HepG2 (cell line): ENCODE measurements around the gene TRAPPC5. TPM values are rescaled to one million over a fixed set of nuclear protein-coding genes. Genes with fewer than 3 reads are reported as not detected.

Source experiments
- ATAC-seq: fragments of 200-7000 bp; cut with Tn5 transposase; 3 replicates; pipeline ENCODE4 v1.9.1; 2020; ENCODE audit warnings: mild to moderate bottlenecking, moderate library complexity
- BruUV-seq: library from RNA; stranded (reverse); fragments of 400-500 nt; replicated peaks from 2 replicates; lab custom pipeline; 2021; lab: Mats Ljungman, UMichigan
- CTCF ChIA-PET: fragments of 300-600 bp; formaldehyde crosslinking; extraction: SDS; loops from one replicate; lab custom pipeline; 2021; ENCODE audit warnings: low total read pairs, inconsistent platforms, low intra/inter-chr PET ratio; lab: Yijun Ruan, JAX
- POLR2A ChIA-PET: fragments of 350-600 bp; sonication (Branson Sonifier 250); formaldehyde crosslinking; loops from one replicate; lab custom pipeline; 2020; ENCODE audit warnings: antibody characterized with exemption, inconsistent platforms; lab: Yijun Ruan, JAX
- DNase-seq: peaks from one replicate; pipeline ENCODE4 v3.0.0-alpha.2; 2015; ENCODE audit warnings: low spot score
- FAIRE-seq: peaks from 3 replicates; lab custom pipeline; 2011; peaks lifted over from hg19 to GRCh38; lab: Jason Lieb, UNC
- H2AFZ ChIP-seq: one replicate; pipeline ENCODE4 v1.6.1; 2011; ENCODE audit warnings: low read length, inconsistent platforms
- H3K27ac ChIP-seq: fragments of 300-600 bp; 3 replicates; pipeline ENCODE4 v1.8.0; 2011; ENCODE audit warnings: mixed run types, mild to moderate bottlenecking, mixed read lengths, low read length, inconsistent platforms; ENCODE audit not compliant: insufficient read depth; ENCODE audit errors: extremely low read length
- H3K27me3 ChIP-seq, 2 experiments: fragments of 200-600 bp in 1 of 2; 2 replicates in 1 of 2; 3 replicates in 1 of 2; pipeline versions ENCODE4 v1.6.0 to v1.8.0; 2011; ENCODE audit warnings: low read length in 2 of 2, mild to moderate bottlenecking in 2 of 2, moderate library complexity in 2 of 2, inconsistent platforms in 1 of 2; ENCODE audit not compliant: insufficient read depth in 2 of 2, control insufficient read depth in 1 of 2
- H3K36me3 ChIP-seq, 2 experiments: fragments of 200-600 bp in 1 of 2; replicated peaks in 1 of 2; 2 replicates in 1 of 2; 3 replicates in 1 of 2; pipeline versions ENCODE4 v1.5.1 to v1.8.0; 2011; ENCODE audit warnings: low read length in 2 of 2, inconsistent platforms in 1 of 2; ENCODE audit not compliant: insufficient read depth in 2 of 2, control insufficient read depth in 1 of 2
- H3K4me1 ChIP-seq: 2 replicates; pipeline ENCODE4 v1.5.1; 2012; ENCODE audit warnings: low read length, inconsistent platforms; ENCODE audit not compliant: insufficient read depth
- H3K4me2 ChIP-seq: 2 replicates; pipeline ENCODE4 v1.6.0; 2011; ENCODE audit warnings: low read depth, low read length, inconsistent platforms
- H3K4me3 ChIP-seq, 3 experiments: fragments of 200-600 bp in 1 of 3; sonication (generic), shearing (Covaris generic) in 1 of 3; replicated peaks in 1 of 3; 2 replicates each; pipeline ENCODE4 v1.5.1; 2011 to 2016; ENCODE audit warnings: low read length in 3 of 3, inconsistent platforms in 2 of 3, low read depth in 2 of 3, mild to moderate bottlenecking in 2 of 3, control low read depth in 1 of 3, mixed read lengths in 1 of 3; ENCODE audit not compliant: insufficient read depth in 1 of 3
- H3K79me2 ChIP-seq: one replicate; pipeline ENCODE4 v1.6.1; 2011; ENCODE audit warnings: low read length, inconsistent platforms; ENCODE audit not compliant: insufficient read depth
- H3K9ac ChIP-seq: 2 replicates; pipeline ENCODE4 v1.6.0; 2011; ENCODE audit warnings: mild to moderate bottlenecking, low read depth, low read length, inconsistent platforms; ENCODE audit not compliant: insufficient read depth
- H3K9me3 ChIP-seq: 2 replicates; pipeline ENCODE4 v1.5.1; 2012; ENCODE audit warnings: mild to moderate bottlenecking, low read length
- H4K20me1 ChIP-seq: 2 replicates; pipeline ENCODE4 v1.6.0; 2011; ENCODE audit warnings: inconsistent platforms, mild to moderate bottlenecking, low read length, moderate library complexity; ENCODE audit not compliant: insufficient read depth
- BATF2 ChIP-seq: sonication (generic); formaldehyde crosslinking; IDR thresholded peaks from 2 replicates; pipeline ENCODE4 v1.8.0; 2022; ENCODE audit warnings: mild to moderate bottlenecking, missing genetic modification reagents, moderate library complexity
- MIER3 ChIP-seq: IDR thresholded peaks from 2 replicates; pipeline ENCODE4 v1.6.1; 2016; ENCODE audit warnings: missing compliant biosample characterization, borderline replicate concordance
- MLXIP ChIP-seq: sonication (generic); formaldehyde crosslinking; IDR thresholded peaks from 2 replicates; pipeline ENCODE4 v1.9.0; 2021; ENCODE audit warnings: missing genetic modification reagents, borderline replicate concordance
- POLR2G ChIP-seq: fragments of 200-400 bp; formaldehyde crosslinking; IDR thresholded peaks from 2 replicates; pipeline ENCODE4 v1.6.1; 2018; ENCODE audit warnings: mild to moderate bottlenecking, low read depth, low read length, moderate library complexity
- STAT6 ChIP-seq: sonication (generic); formaldehyde crosslinking; IDR thresholded peaks from 2 replicates; pipeline ENCODE4 v1.4.0; 2020; ENCODE audit warnings: missing genetic modification reagents, mild to moderate bottlenecking, borderline replicate concordance
- ZMAT3 ChIP-seq: sonication (generic); formaldehyde crosslinking; conservative IDR thresholded peaks from 2 replicates; pipeline ENCODE4 v1.7.0; 2021; ENCODE audit warnings: missing genetic modification reagents
- ZNF619 ChIP-seq: sonication (generic); formaldehyde crosslinking; IDR thresholded peaks from 2 replicates; pipeline ENCODE4 v1.4.0; 2020; ENCODE audit warnings: mild to moderate bottlenecking, missing genetic modification reagents
- ZNF672 ChIP-seq: sonication (generic); formaldehyde crosslinking; IDR thresholded peaks from 2 replicates; pipeline ENCODE4 v1.8.1; 2022; ENCODE audit warnings: missing genetic modification reagents
- ZNF777 ChIP-seq: sonication (generic); formaldehyde crosslinking; IDR thresholded peaks from 2 replicates; pipeline ENCODE4 v1.4.0; 2020; ENCODE audit warnings: missing genetic modification reagents
- WGBS: methylation state at CpG from one replicate; pipeline ENCODE4 v1.1.6; 2017; ENCODE audit warnings: low lambda C conversion rate; 5-methylcytosine and 5-hydroxymethylcytosine counted together
- in situ Hi-C: cut with HindIII; loops from 2 replicates; pipeline ENCODE4 v1.10.0; 2017; ENCODE audit warnings: low pct_unique_long_range_greater_than_20kb; ENCODE audit not compliant: extremely low pct_ligation_motif_present
- intact Hi-C: fragments of 100-400 bp; cut with micrococcal nuclease; formaldehyde crosslinking; loops from one replicate; pipeline ENCODE4 v1.10.0; 2022; ENCODE audit not compliant: unreplicated experiment
- polyA plus RNA-seq, 8 experiments: library from polyadenylated mRNA; depleted of rRNA in 3 of 8; stranded (reverse) in 7 of 8; unstranded in 1 of 8; fragments of >200 nt; fragmentation: Illumina TruSeq in 4 of 8; extraction: Trizol in 4 of 8; gene quantifications; 2 replicates each; pipeline versions ENCODE4 v1.2.1 to v1.2.3, GENCODE V29; 2011 to 2016; ENCODE audit warnings: low read depth in 4 of 8, missing spikeins in 1 of 8, mixed read lengths in 1 of 8; ENCODE audit not compliant: insufficient read depth in 1 of 8
- total RNA-seq, 5 experiments: library from RNA; depleted of rRNA; stranded (reverse); fragments of >200 nt; fragmentation: Illumina TruSeq; extraction: Trizol; gene quantifications; 2 replicates each; pipeline ENCODE4 v1.2.3, GENCODE V29; 2016; ENCODE audit warnings: low read depth in 1 of 5
- TF ChIP-seq, protein P1 (sequence below): sonication (generic); formaldehyde crosslinking; IDR thresholded peaks from 2 replicates; pipeline ENCODE4 v1.4.0; 2020; ENCODE audit warnings: mild to moderate bottlenecking, missing genetic modification reagents
- TF ChIP-seq, protein P2 (sequence below): sonication (generic); formaldehyde crosslinking; IDR thresholded peaks from 2 replicates; pipeline ENCODE4 v1.4.0; 2020; ENCODE audit warnings: missing genetic modification reagents, borderline replicate concordance

TRAPPC5 gene
- total and polyA plus RNA-seq, 2 of the 13 experiments (the other 11 are each of a cell fraction or from before 2014, with no cell fraction given) = 38.5 to 78.7 TPM

DNA sequence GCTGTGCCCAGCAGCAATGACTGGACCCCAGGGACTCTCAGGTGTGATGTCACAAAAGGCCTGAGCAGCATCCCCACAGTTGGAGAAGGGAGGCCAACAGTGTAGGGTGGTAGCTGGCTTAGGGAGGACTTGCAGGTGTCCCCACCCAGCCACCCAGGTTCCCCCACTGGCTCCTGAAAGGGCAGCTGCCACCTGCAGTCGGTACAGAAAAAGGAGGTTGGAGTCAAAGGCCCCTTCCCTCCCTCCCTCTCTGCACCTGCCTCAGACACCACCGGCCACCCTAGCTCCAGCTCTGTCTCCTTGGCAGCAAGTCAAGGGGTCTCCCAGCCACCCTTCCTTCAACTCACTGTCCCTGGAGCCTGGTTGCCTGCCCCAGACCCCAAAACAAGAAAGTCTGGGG is 46.9 kb upstream of the TRAPPC5 start, which contains the start of gene PCP2 (continued):
- TF ChIP-seq, protein P1, sequence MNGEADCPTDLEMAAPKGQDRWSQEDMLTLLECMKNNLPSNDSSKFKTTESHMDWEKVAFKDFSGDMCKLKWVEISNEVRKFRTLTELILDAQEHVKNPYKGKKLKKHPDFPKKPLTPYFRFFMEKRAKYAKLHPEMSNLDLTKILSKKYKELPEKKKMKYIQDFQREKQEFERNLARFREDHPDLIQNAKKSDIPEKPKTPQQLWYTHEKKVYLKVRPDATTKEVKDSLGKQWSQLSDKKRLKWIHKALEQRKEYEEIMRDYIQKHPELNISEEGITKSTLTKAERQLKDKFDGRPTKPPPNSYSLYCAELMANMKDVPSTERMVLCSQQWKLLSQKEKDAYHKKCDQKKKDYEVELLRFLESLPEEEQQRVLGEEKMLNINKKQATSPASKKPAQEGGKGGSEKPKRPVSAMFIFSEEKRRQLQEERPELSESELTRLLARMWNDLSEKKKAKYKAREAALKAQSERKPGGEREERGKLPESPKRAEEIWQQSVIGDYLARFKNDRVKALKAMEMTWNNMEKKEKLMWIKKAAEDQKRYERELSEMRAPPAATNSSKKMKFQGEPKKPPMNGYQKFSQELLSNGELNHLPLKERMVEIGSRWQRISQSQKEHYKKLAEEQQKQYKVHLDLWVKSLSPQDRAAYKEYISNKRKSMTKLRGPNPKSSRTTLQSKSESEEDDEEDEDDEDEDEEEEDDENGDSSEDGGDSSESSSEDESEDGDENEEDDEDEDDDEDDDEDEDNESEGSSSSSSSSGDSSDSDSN = no peak
- TF ChIP-seq ZNF777 (CRISPR knock-in tag) (no peak), STAT6 (CRISPR knock-in tag) (no peak), POLR2G (no peak)

- H3K79me2 ChIP-seq = peaks cover 9% of the 10 kb centered on the region
- H3K9me3 ChIP-seq = no peaks in the 10 kb centered on the region
- ATAC-seq (no peak), DNase-seq (no peak), FAIRE-seq (no peak)
- H3K4me1 ChIP-seq = peaks cover 28% of the 10 kb centered on the region
- intact Hi-C loops = no loop called here
- in situ Hi-C loops = no loop called here
- H3K4me3 ChIP-seq = no peak overlapping the region
- CTCF ChIA-PET = no interaction called here
- H3K4me2 ChIP-seq = peak overlapping the region; percentile 60
- no peaks in the 10 kb centered on the region; the same call in 1 of the 2 replicates for H4K20me1 ChIP-seq
- H2AFZ ChIP-seq = no peak overlapping the region
- WGBS = 43% methylated on average over 6 of the region's 6 CpGs
- no TSS peak for BruUV-seq
- POLR2A ChIA-PET = interaction anchor here (1.0 kb wide), 1 partner anchor 40 kb away, joined by 5 read pairs; the partner anchor contains the start of gene CAMSAP3
- H3K27ac ChIP-seq = no peak overlapping the region
- H3K27me3 ChIP-seq = no peaks in the 10 kb centered on the region; a peak in 1 of 5 replicates
- H3K36me3 ChIP-seq = peaks cover 0 to 1% of the 10 kb centered on the region in 2 experiments; a peak in 2 of 5 replicates
- H3K9ac ChIP-seq = no peak overlapping the region
- TF ChIP-seq MLXIP (CRISPR knock-in tag) = no peak
- no peak for TF ChIP-seq MIER3 (CRISPR knock-in tag)
- no peak for TF ChIP-seq ZMAT3 (CRISPR knock-in tag)
- no peak for TF ChIP-seq ZNF619 (CRISPR knock-in tag)
- TF ChIP-seq BATF2 (CRISPR knock-in tag) = no peak
- TF ChIP-seq, protein P2, sequence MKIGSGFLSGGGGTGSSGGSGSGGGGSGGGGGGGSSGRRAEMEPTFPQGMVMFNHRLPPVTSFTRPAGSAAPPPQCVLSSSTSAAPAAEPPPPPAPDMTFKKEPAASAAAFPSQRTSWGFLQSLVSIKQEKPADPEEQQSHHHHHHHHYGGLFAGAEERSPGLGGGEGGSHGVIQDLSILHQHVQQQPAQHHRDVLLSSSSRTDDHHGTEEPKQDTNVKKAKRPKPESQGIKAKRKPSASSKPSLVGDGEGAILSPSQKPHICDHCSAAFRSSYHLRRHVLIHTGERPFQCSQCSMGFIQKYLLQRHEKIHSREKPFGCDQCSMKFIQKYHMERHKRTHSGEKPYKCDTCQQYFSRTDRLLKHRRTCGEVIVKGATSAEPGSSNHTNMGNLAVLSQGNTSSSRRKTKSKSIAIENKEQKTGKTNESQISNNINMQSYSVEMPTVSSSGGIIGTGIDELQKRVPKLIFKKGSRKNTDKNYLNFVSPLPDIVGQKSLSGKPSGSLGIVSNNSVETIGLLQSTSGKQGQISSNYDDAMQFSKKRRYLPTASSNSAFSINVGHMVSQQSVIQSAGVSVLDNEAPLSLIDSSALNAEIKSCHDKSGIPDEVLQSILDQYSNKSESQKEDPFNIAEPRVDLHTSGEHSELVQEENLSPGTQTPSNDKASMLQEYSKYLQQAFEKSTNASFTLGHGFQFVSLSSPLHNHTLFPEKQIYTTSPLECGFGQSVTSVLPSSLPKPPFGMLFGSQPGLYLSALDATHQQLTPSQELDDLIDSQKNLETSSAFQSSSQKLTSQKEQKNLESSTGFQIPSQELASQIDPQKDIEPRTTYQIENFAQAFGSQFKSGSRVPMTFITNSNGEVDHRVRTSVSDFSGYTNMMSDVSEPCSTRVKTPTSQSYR (CRISPR knock-in tag) = no peak
- TF ChIP-seq ZNF672 (CRISPR knock-in tag) = no peak
These were observed 45.0 kb upstream of the TRAPPC5 start for GRCh38 chr19:7635670-7636069.
